ENCODE data around the gene MEX3D.
"Not testable (repeated sequence)": the region's sequence is repeated elsewhere in the genome, so short reads cannot be mapped to it uniquely, and the experiment has no call there.

The MEX3D gene

DNA sequence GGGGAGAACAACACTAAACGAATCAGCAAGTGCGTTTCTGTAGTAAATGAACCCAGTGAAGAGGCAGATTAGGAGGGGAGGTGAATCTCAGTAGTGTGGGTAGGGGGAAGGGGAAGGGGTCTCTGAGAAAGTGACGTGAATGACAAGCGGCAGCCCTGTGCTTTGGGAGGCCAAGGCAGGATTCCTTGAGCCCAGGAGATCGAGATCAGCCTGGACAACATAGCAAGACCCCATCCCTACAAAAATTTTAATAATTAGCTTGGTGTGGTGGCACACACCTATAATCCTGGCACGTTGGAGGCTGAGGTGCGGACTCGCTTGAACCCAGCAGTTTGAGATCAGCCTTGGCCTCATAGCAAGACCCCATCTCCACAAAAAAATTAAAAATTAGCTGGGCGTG is 36.1 kb downstream of the MEX3D start:
- no peak for TF ChIP-seq CTCF (IDR thresholded peaks at IDR 0.05; ENCODE audit: extremely low read depth, missing control alignments)

DNA sequence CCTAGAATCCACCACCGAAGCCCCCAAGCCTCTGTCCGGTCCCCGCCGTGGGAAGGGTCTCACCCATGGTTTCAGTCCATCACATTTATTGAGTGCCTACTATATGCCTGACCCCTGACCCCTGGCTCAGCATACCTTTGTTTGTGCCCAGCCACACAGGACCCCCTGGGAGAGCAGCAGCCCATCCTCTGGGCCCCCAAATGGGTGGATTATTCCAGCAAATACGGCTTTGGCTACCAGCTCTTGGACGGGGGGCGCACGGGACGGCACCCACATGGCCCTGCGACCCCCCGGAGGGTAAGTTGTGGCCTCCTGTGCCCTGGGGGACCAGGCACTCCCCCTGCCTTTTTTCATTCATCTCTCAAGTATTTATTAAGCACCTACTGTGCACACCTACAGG is 36.5 kb downstream of the MEX3D start:
- DNase-seq (ENCODE audit: low spot score) = no peak
- TF ChIP-seq CTCF (IDR thresholded peaks at IDR 0.05; ENCODE audit: extremely low read depth, missing control alignments) = no peak

More for the DNA sequence above, 36.1 kb downstream of the MEX3D start:
- DNase-seq (ENCODE audit: low spot score) = no peak

- DNase-seq (ENCODE audit: low spot score) = not testable (repeated sequence)
Observed at GRCh38 chr19:1530856-1531255, 37.3 kb downstream of the MEX3D start.

DNA sequence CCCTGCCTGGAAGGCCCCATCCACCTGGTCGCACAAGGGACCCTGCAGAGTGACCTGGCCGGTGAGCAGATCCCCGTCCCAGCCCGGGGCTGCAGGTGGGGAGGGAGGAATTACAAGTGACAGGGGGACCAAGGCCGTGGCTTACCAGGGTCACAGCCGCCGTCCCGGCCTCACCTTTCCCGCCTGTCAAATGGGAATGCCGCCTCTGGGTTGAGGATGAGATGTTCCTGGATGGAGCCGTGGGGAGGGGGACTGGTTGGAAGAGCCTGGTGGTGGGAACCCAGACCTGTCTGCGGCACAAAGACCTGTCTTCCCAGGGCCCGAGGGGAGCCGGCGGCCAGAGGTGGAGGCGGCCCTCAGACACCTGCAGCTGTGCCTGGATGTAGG is 38.7 kb downstream of the MEX3D start:
- no peak for DNase-seq (ENCODE audit: low spot score)
- no peak for TF ChIP-seq CTCF (IDR thresholded peaks at IDR 0.05; ENCODE audit: extremely low read depth, missing control alignments)

DNA sequence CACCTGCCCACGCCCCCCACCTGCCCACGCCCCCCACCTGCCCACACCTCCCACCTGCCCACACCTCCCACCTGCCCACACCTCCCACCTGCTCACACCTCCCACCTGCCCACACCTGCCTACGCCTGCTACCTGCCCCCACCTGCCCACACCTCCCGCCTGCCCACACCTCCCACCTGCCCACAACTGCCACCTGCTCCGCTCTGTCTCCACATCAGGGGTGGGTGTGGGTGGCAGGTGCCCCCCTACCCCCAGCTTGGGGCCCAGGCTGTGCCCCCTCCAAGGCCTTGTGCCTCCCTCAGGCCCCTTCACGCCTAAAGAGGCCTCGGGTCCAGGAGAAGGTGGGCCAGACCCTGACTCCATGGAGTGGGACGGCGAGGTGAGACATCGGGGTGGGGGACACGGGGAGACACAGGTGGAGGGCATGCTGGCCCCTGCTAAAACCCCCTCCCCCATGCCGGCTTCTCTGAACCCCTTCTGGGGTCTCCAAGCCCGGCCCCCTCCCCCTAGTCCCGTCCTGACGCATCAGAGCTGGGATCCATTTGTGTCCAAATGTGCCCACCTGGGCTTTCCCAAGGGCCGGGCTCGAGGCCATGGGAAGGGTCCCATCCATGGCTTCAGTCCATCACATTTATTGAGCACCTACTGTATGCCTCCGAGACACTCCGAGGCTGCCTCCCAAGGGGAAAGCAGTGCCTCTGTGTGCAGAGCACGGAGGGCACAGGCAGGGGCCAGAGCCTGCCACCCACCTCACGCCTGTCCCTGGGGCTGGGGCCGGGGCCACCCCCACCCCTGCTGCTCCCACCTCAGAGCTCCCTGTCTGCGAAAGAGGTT is 39.3 kb downstream of the MEX3D start:
- DNase-seq (ENCODE audit: low spot score) = no peak
- no peak for TF ChIP-seq CTCF (IDR thresholded peaks at IDR 0.05; ENCODE audit: extremely low read depth, missing control alignments)

DNA sequence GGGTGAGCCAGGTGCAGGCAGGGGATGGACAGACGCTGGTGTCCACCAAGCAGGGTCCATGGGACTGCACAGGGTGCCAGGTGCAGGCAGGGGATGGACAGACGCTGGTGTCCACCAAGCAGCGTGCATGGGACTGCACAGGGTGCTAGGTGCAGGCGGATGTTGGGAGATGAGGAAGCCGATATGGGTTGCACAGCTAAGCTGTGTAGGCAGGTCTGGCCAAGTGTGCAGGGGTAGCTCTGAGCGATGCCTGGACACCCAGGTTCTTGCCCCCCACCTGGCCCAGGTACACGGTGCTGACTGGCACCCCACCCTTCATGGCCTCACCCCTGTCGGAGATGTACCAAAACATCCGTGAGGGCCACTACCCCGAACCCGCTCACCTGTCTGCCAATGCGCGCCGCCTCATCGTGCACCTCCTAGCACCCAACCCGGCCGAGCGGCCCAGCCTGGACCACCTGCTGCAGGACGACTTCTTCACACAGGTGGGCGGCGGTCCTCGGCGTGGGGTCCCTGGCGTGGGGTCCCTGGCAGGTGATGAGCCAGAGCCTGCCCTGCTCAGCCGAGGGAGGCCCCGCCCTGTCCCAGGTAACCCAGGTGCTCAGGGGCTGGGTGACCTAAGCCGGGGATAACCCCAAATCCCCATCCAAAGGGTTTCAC is 40.3 kb downstream of the MEX3D start:
- DNase-seq (ENCODE audit: low spot score) = no peak
- no peak for TF ChIP-seq CTCF (IDR thresholded peaks at IDR 0.05; ENCODE audit: extremely low read depth, missing control alignments)

GRCh38 chr19:1526979-1527649 is 41.0 kb downstream of the MEX3D start:
- no peak for TF ChIP-seq CTCF (IDR thresholded peaks at IDR 0.05; ENCODE audit: extremely low read depth, missing control alignments)

More at GRCh38 chr19:1526979-1527649, 41.0 kb downstream of the MEX3D start:
- no peak for DNase-seq (ENCODE audit: low spot score)

Data from GM20000 (cell line).